Stimulated activated naive CD4-positive, alpha-beta T cell treated with Interleukin-2 at 50 U/mL for 16 hours (primary cell): Measurements from ENCODE around the gene LBH.
A peak's percentile ranks its signal among the peaks of the same experiment; 100 is the strongest.
"Not testable (repeated sequence)": the region's sequence is repeated elsewhere in the genome, so short reads cannot be mapped to it uniquely, and the experiment has no call there.

Experiments used
- DNase-seq: peaks from one replicate; lab custom pipeline; 2025; lab: John Stamatoyannopoulos, UW

The LBH gene

GRCh38 chr2:30259071-30259470, 27.7 kb downstream of the LBH start:
- no peak for DNase-seq

- DNase-seq, result no peak
These were observed 28.7 kb downstream of the LBH start for GRCh38 chr2:30259827-30260679.

- no peak for DNase-seq
These were observed 29.6 kb downstream of the LBH start for GRCh38 chr2:30260941-30261340.

GRCh38 chr2:30261695-30262211, 30.4 kb downstream of the LBH start:
- no peak for DNase-seq

- DNase-seq, result no peak
These were observed 31.5 kb downstream of the LBH start for GRCh38 chr2:30262716-30263309.

GRCh38 chr2:30264274-30264673, 32.9 kb downstream of the LBH start:
- DNase-seq, result no peak

- no peak for DNase-seq
These were observed 34.0 kb downstream of the LBH start for GRCh38 chr2:30265052-30266015.

GRCh38 chr2:30266051-30266621, 34.8 kb downstream of the LBH start:
- peak; percentile 31 for DNase-seq

- DNase-seq, result no peak
These were observed 35.4 kb downstream of the LBH start for GRCh38 chr2:30266705-30267104.

GRCh38 chr2:30267161-30267975, 36.0 kb downstream of the LBH start:
- peak; percentile 61 for DNase-seq

GRCh38 chr2:30268296-30268871, 37.0 kb downstream of the LBH start:
- no peak for DNase-seq

- not testable (repeated sequence) for DNase-seq
These were observed 37.9 kb downstream of the LBH start for GRCh38 chr2:30269114-30269770.

- DNase-seq, result no peak
These were observed 38.4 kb downstream of the LBH start for GRCh38 chr2:30269771-30270145.

- no peak for DNase-seq
These were observed 38.8 kb downstream of the LBH start for GRCh38 chr2:30270166-30270565.

GRCh38 chr2:30271301-30271700, 40.0 kb downstream of the LBH start:
- no peak for DNase-seq

GRCh38 chr2:30272286-30272685, 41.0 kb downstream of the LBH start:
- no peak for DNase-seq

- DNase-seq, result peak; percentile 30
These were observed 41.6 kb downstream of the LBH start for GRCh38 chr2:30272761-30273573.

GRCh38 chr2:30273574-30273929, 42.2 kb downstream of the LBH start:
- peak; percentile 27 for DNase-seq

GRCh38 chr2:30275256-30275655, 43.9 kb downstream of the LBH start:
- no peak for DNase-seq
